ENCODE measurements around the gene DHX30.
"Not testable (repeated sequence)": the region's sequence is repeated elsewhere in the genome, so short reads cannot be mapped to it uniquely, and the experiment has no call there.

Gene DHX30

DNA sequence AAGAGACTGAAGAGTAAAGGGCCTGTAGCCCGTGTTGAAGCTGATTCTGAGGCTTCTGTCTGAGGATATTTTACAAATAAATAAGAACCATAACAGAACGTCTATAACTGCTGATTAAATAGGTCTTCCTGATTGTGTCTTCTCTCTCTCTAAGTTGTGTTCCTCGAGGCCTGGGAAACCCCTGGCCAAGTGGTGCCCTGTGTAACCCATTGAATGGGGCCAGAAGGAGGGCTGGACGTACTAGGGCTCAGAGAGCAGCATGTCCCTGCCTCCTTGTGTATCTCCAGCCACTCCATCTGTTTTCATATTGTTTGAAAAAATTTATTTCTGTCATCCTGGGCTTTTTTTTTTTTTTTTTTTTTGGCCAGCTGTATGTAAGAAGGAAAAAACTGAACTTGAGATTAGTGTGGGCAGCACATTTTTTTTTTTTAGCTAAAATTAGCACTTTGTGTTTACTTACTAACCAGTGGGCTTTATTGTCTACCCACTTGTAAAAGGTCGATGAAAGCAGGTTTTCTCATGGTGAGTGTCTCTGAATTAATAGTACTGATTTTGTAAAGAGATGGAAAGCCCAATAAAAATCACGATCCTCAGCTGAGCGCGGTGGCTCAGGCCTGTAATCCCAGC lies 10.7 kb downstream of the DHX30 start:
- no peak for DNase-seq

- DNase-seq: no peak
Measured at GRCh38 chr3:47817609-47818008, 14.7 kb downstream of the DHX30 start.

- peak; percentile 87 for DNase-seq
Measured at GRCh38 chr3:47824541-47825473, 21.9 kb downstream of the DHX30 start.

- DNase-seq: no peak
Measured at GRCh38 chr3:47825590-47825989, 22.7 kb downstream of the DHX30 start.

DNA sequence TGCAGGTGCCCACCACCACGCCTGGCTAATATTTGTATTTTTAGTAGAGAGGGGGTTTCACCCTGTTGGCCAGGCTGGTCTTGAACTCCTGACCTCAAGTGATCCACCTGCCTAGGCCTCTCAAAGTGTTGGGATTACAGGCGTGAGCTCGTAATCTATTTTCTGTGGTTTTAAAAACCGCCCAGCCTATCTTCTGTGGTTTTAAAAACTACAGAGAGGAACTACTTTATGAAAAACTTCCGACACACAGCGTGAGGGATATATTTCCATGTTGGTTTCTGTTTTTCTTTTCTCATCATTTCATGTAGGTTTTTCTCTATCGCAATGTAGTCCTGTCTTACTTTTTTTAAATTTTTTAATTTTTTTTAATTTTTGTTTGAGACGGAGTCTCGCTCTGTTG lies 26.5 kb downstream of the DHX30 start:
- DNase-seq: not testable (repeated sequence)

DNA sequence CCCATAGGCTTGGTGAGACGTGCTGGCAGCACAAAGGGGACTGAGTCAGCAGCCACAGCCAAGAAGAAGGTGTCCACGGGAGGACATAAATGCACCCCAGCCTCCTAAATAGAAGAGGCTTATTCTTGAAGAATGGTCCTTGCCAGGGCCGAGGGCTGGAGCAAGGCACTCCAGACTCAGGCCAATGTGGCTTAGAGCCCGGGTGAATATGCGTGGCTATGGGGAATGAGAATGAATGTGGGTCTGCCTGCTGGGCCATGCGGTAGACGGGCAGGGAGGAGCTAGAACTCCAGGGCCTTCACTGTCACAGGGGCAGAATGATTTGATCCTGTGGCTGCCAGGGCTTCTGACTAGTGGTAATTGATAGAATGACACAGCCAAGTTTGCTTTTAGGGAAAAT lies 34.0 kb downstream of the DHX30 start:
- DNase-seq: no peak

GRCh38 chr3:47838503-47838902 lies 35.6 kb downstream of the DHX30 start:
- no peak for DNase-seq

GRCh38 chr3:47841786-47842349 lies 38.9 kb downstream of the DHX30 start:
- no peak for DNase-seq

- no peak for DNase-seq
Measured at GRCh38 chr3:47846186-47846879, 43.4 kb downstream of the DHX30 start.

DNA sequence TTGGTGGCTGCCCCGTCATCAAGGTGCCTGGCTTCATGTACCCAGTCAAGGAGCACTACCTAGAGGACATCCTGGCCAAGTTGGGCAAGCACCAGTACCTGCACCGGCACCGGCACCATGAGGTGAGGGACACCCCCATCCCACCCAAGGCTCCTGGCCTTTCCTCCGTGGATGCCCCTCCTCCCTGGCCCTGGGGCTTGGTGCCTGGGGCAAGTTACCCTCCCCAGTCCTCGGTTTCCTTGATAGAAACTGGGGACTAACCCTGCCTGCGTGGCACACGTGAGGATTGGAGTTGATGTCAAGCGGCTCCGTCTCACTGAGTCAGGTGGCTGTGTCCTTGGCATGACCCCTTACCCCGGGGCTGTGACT lies 43.9 kb downstream of the DHX30 start:
- no peak for DNase-seq

DNA sequence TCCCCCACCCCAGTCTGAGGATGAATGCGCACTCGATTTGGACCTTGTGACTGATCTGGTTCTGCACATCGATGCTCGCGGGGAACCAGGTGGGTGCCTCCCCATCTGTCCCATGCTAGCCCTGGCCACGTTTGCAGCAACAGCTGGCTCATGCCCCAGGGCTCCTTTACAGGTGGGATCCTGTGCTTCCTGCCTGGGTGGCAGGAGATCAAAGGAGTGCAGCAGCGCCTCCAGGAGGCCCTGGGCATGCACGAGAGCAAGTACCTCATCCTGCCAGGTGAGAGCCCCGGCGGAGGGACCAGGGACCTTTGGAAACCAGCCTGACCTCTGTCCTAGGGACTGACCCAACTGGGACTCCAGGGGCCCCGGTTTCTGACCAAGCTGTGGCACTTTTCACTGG lies 44.3 kb downstream of the DHX30 start:
- DNase-seq: no peak

- no peak for DNase-seq
Measured at GRCh38 chr3:47847801-47848518, 45.0 kb downstream of the DHX30 start.

DNA sequence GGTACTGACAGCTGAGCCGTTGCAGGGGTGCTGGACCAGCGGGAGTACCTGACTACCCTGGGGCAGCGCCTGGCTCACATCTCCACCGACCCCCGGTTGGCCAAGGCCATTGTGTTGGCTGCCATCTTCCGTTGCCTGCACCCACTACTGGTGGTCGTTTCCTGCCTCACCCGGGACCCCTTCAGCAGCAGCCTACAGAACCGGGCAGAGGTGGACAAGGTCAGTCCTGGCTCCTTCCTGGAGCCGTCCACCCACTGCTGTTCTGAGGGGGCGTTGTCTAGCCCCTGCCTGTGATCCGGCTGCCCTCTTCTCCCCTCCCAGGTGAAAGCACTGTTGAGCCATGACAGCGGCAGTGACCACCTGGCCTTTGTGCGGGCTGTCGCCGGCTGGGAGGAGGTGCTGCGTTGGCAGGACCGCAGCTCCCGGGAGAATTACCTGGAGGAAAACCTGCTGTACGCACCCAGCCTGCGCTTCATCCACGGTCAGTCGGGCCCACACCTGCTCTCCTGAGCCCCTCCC lies 45.7 kb downstream of the DHX30 start:
- DNase-seq: no peak

GRCh38 chr3:47849186-47849698 lies 46.3 kb downstream of the DHX30 start:
- DNase-seq: no peak

DNA sequence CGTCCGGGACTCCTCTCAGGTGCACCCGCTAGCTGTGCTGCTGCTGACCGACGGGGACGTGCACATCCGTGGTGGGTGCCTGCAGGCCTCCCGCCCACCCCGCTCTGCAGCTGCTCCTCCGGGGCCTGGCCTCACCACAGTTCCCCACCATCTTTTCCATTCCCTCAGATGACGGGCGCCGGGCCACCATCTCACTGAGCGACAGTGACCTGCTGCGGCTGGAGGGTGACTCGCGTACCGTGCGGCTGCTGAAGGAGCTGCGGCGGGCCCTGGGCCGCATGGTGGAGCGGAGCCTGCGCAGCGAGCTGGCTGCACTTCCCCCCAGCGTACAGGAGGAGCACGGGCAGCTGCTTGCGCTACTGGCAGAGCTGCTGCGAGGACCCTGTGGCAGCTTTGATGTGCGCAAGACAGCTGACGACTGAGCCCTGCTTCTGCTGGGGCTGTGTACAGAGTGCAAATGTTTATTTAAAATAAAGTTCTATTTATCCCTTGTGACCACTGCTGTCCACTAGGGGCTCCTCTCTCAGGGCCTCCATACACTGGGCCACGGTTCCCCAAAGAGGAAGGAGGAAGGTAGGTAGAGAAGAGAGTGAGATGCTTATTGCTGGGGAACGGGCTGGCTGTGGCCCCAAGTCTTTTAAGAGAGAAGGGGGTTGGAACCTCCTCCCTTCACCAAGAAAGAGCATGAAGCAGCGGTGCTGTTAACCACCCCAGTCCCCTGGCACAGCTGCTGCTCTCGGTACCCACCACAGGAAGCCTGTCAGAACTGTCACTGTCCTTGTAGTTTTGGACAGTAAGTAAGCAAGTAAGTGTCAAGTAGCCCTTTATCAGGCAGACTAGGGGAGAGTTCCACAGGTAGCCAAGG lies 47.0 kb downstream of the DHX30 start:
- DNase-seq: peak; percentile 40

DNA sequence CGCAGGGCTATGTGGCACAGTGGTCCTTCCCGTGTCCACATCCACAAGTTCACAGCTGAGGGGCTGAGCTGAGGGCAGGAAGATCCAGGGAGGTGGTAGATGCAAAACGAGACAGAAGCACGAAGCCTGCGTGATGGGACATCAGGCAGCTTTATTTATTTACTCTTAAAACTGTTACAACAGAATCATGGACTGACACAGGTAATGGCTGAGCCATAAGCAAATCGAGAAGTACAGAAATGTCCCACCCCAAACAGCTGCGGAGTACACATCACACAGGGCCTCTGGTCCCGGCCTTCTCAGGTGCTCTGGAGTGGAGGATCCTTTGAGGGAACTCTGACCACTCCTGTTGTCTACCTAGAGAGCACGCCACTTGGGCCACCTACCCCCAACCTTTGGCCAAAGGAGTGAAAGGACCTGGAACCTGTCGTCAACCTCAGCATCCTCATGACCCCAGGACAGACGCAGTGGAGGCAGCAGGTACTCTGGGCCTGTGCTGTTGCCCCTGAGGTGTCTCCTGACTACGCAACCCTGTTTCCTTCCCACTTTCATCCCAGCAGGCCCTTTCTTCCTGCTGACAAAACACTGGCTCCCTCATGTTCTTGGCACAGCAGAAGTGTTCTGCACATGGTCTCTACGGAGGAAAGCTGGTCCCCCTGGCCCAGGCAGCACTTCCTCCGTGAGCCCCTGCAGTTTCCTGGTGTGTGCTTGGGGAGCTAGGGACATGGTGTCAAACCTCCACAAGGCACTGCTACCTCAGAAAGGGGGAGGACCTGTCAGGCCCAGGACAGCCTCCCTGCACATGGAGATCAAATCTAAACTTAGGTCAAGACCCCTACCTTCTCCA lies 47.8 kb downstream of the DHX30 start:
- DNase-seq: no peak

DNA sequence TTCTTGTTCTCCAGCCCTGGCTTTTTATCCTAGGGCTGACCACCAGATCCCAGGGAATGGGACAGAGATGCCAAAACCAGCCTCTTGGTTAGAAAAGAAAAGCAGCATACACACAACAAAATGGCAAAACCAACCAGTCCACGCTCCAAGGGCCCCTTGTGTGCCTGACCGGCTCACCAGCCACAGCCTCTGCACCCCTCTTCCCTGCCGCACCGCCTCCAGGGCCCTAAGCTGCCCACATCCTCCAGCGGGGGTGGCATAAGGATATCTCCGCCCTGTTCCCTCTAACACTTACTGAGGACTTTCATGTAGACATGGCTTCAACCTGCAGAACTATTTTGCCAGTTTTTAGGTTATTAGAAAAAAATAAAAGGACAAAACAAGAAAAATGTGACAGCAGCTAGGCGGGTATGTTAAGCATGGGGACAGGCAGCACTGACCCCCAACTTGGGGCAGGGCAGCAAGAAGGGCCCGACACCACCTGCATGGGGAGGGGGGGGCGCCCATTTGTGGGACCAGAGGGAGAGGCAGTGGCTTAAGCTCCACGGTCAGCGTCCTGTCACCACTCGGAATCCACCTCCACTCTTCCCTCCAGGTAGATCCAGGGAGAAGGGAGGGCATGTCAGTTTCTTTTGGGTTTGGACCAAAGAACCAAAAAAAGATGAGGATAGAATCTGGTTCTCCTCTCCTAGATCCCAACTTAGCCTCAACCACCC lies 49.1 kb downstream of the DHX30 start:
- no peak for DNase-seq

GRCh38 chr3:47852604-47853602 lies 50.0 kb downstream of the DHX30 start:
- DNase-seq: no peak

All from fibroblast of skin of back (primary cell).